ENCODE results near the gene RHEB.

Gene RHEB

DNA sequence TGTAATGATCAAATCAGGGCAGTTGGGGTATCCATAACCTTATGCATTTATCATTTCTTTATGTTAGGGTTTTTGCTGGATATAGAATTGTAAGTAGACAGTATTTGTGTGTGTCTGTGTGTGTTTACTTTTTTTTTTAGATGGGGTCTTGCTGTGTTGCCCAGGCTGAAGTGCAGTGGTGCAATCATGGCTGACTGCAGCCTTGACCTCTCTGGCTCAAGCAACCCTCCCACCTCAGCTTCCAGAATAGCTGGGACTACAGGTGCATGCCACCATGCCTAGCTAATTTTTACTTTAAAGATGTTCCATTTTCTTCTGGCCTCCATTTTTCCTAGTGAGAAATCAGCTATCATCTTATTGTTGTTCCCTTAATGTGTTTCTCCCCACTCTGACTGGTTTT is 10.1 kb upstream of the RHEB start:
- no peak for DNase-seq (ENCODE audit: low read depth in 2 of 2)

DNA sequence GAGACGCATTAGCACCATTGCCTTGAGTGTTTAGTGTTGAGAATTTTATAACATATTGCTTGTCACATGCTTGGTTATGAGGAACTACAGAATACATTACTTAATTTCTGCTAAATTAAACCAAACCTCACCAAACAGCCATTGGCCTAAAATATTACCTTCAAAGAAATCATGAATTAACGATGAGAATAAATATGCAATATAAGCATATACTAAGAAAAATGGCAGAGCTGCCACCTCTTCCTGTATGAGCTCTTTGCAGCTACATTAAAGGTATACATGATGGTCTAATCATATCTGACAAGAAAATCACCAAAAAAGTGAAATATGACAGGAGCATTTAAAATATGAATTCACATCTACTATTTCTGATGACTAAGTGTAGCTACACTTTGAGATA is 5.2 kb upstream of the RHEB start:
- DNase-seq (ENCODE audit: low read depth in 2 of 2) = no peak

DNA sequence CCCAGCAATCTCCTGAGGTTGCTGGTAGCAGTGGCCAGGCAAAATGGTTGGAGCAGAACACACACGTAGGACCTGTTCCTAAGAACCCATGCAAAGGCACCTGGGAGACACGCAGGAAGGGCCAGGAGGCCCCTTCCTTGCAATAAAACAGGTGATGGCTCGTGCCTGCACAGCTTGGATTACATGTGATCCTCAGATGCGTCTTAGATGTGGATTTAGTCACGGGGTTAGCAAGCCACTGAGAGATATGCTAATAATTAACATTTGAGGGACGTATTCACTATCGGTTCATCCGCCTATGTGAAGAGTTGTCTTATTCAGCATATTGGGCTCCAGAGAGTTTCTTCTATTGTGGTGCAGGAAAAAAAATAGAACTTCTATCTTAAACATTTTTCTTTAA is 4.6 kb upstream of the RHEB start:
- DNase-seq (ENCODE audit: low read depth in 2 of 2) = no peak

DNA sequence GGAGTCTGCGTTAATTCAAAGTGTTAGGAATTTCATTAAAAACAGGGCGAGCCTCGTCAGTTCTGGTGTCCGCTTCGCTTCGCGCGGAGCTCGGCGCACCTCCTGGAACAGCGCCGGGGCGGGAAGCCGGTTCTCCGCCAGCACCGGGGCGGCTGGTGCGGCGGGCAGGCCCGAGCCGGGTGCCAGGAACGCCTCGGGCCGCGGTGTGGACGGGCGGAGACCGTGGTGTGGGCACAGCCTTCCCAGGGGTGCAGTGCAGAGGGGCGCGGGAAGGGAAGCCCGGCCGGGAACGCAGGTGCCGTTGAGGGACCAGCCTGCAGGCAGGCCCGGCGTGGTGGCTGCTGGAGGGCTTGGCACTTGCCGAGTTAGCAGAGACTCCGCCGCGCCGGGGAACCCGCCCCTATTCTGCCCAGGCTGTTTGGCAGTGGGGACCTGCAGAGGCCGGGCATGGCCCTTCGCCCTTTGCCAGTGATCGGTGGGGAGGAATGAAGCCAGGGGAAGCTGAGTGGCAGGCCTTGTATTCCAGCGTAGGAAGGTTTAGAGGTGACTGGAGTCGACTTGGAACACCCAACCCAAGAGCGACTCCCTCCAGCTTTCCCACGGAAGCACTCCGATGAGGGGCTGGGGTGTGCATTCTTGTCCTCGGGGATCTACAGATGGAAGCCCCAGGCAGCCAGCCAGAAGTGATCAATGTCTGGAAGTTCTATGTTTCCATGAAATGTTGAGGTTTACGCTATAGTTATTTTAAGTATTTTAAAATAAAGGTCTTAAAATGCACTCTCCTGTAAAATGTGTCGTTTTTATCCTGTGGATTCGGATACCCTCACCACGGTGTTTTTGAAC is 945 bp upstream of the RHEB start:
- peak; percentile 19 to 21 for DNase-seq (ENCODE audit: low read depth in 2 of 2)

DNA sequence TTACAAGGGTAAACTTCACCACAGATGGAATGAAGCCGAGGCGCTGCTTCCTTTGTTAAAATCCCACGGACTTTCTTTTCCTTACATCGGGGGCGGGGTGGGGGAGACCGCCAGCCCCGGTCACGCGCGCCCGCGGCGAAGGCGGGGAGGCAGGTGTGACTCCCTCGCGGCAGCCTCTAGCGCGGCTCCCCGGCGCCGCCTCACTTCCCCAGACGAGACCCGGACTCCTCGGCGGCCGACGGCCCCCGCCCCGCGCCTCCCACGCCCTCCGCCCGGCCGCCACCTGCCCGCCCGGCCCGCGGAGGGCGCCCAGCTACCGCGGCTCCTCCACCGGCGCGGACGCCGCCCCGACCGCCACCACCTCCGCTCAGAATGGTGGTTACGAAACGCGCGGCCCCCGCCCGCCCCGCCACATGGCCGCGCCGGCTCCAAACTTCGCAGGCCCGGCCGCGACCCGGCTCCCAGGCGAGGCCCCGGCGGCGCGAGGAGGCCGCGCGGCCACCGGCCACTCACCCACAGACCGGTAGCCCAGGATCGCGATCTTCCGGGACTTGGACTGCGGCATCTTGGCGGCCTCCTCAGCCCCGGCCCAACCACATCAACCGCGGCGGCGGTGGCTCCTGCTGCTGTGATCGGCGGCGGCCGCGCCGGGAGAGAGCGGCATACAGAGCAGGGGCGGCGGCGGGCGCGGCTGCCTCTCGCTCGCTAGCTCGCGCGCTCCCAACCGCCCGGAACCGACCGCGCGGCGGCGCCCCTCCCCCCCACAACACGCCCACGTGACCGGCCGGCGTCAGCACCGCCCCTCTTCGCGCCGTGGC is 539 bp downstream of the RHEB start:
- DNase-seq (ENCODE audit: low read depth in 2 of 2) = peak; percentile 30 to 40

DNA sequence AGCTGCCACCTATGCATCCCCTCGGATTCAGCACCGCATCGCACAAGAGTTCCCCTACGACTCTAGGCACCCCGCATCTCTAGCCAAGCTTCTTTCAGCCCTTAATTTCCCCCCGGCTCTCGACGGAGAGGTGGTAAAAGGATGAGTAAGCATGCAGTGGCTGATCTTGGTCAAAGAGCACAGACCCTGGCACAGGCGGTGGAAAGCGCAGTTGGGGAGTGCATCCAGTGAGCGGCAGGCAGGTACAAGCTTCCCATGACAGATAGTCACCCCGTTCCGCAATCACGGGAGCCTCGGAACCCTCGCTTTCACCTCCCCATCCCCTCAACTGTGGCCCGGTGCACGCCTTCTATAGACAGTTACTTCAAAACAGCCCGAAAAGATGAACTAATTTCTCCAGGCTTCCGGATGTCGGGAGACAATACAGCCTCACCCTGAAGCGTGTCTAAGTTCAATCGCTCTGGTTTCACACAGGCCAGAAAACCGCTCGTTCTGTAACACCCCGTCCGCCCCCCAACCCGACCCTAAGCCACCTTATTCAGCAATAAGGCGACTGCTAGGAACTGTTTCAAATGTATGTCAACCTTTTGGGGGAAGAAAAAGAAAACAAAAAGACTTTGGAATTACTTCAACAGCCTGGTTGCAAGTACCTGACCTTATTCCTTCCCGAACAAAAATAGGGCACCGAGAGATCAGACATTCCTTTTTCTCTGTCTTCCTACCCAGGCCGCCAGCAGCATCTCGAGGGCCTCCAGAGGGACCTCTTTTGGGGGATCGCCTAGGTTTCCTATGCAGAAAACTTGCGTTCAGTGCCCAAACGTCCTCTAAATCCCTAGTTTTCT is 1.4 kb downstream of the RHEB start:
- peak; percentile 45 to 60 for DNase-seq (ENCODE audit: low read depth in 2 of 2)

DNA sequence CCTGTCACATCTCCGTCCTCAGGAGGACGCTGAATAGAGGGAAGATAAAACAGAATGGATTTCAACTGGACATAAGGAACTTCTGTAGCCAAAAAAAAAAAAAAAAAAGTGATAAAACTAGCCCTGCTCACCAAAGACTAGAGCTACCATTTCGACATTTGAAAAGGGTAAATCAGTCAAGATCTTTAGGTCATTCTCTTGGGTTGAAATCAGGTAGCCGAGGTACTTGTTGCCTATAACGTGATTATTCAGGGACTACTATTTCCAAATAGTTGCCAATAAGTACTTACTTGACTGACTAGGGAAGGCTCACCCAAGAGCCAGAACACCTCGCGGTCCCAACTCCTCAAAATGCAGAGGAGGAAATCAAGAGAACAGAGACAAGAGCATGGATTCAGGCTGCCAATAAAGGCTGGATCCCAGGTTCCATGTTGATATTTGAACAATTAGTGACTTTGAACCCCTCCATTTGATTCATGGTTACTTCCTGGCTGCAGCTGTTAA is 2.0 kb downstream of the RHEB start:
- DNase-seq (ENCODE audit: low read depth in 2 of 2) = no peak

DNA sequence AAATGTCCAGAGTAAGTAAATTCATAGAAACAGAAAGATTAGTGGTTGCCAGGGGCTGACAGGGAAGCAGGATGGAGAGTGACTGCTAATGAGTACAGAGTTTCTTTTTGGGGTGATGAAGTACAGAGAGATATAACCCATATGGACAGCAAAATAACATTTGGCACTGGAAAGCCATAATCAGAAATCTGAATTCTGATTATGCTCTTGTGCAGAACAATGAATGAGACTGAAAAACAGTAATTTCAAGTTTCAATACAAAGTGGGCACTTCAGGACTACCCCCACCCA is 4.5 kb downstream of the RHEB start:
- no peak for DNase-seq (ENCODE audit: low read depth in 2 of 2)

DNA sequence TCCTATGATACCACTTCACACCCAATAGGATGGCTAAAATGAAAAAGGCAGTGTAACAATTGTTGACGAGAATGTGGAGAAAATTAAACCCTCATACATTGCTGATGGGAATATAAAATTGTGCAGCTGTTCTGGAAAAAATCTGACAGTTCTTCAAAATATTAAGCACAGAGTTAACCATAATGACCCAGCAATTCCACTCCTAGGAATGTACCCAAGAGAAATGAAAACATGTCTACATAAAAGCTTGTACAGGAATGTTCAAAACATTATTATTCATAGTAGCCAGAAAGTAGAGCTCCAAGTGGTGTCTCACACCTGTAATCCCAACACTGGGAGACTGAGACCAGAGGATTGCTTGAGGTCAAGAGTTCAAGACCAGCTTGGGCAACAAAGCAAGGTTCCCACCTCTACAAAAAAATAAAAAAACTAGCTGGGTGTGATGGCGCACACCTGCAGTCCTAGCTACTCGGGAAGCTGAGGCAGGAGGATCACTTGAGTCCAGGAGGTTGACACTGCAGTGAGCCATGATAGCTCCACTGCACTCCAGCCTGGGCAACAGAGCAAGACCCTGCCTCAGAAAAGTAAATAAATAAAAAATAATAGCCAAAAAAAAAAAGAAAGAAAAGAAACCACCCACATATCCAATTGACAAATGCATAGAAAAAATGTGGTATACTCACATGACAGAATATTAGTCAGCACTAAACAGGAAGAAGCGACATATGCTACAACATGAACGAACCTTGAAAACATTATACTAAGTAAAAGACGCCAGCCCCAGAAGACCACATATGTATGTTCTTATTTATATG is 5.0 kb downstream of the RHEB start:
- DNase-seq (ENCODE audit: low read depth in 2 of 2) = no peak

DNA sequence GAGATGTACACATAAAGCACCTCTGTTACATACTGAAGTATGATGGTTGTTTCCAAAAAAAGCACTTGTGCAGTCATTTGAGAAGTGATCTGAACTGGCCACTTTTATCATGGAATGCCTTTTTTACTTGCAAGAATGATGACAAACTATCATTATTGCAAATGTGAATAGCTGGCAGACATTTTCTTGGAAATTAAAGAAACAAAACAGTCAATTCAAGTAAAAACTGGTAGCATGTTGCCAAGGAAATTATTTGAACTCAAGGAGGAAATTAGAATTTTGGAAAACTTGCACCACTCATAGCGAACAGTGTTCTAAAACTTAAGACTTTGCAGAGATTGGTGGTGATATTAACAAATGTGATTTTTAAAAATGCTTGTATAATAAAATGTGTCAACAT is 6.6 kb downstream of the RHEB start:
- DNase-seq (ENCODE audit: low read depth in 2 of 2) = no peak

DNA sequence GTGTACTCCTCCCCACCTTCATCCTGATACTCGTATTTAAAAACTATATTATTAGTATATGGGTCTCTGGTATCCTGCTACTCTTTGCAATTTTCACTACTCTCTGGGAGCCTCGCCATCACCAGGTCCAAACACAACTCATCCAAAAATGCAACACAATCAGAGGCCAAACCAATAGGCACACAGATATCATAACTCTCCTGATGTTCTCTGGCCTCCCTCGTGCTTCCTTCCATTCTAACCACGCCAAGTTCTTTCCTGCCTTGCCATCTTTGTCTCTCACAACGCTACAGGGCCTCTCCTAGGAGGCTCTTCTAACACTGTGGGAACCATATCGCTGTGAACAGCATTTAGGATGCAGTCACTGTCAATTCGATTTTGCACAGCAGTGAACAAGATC is 7.3 kb downstream of the RHEB start:
- no peak for DNase-seq (ENCODE audit: low read depth in 2 of 2)

DNA sequence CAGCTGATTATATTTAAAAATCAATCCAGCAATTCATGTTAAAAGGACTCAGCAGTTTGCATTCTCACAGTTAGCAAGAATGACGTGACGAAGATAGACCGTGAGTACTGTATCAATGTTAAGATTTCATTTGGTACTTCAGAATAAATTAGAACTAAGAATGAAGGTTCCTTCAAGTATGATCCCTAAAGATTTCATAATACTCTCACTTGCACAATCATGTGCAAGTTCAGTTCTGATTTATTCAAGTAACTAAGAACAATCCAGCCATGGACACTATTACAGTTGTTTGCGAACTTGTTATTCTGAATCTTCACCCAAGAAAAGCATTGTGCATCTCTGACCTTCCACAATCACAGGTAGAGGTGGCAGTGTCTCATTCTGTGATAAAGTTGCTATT is 7.7 kb downstream of the RHEB start:
- DNase-seq (ENCODE audit: low read depth in 2 of 2) = no peak

DNA sequence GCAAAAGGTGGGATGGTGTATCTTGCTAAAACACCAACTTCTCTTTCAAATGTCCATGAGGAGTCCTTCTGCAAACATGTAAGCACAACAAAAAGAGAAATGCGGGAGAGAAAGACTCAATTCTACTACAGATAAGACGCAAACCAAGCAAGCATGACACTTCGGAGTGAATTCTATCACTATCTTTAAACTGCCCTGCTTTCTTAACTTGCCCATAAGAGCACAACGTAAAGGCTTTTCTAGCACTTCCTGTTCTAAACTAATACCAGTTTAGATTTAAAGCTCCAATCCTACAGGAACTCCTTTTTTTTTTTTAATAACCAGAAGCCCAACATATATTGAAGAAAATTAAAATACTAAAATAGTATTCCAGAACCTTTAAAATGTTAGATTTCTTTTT is 8.4 kb downstream of the RHEB start:
- no peak for DNase-seq (ENCODE audit: low read depth in 2 of 2)

DNA sequence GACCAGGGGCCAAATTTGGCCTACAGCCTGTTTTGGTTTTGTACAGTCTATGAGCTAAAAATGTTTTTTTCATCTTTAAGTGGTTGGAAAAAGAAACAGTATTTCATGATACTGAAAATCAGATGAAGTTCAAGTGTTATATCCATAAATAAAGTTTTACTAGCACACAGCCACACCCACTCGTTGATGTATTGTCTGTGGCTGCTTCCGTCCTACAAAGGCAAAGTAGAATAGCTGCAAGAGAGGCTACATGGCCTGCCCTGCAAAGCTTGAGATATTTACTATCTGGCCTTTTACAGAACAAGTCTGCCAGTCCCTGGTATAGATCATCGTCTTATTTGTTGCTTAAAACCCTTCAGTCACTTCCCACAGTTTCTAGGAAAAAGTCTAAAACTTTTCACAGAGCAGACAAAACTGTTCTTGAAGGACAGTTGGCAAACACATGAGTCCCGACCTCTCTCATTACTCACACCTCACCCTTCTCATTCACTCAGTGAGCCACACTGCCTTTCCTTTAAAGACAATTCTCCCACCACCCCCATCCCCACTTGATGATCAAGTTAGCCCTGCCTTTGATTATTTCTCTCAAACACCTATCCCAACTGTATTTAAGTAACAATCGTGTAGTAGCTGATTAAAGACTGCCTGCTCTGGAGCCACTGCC is 9.9 kb downstream of the RHEB start:
- DNase-seq (ENCODE audit: low read depth in 2 of 2) = no peak

DNA sequence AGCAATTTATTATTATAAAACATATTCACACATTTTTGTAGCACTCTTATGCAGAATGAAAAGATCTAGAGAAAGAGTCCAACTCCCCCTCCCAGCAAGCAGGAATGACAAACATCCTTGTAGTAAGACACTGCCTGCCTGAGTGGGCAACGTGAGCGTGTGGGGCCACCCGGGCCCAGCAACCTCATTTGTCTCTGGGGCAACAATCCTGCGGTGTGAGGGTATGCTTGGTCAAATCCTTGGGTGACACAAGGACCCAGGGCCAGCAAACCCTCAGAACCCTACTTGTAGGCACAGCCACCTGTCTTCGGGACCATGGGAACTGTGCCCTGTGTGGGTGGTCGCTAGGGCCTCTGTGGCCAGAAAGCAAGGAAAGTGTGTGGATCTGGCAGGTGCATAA is 10.7 kb downstream of the RHEB start:
- DNase-seq (ENCODE audit: low read depth in 2 of 2) = no peak

DNA sequence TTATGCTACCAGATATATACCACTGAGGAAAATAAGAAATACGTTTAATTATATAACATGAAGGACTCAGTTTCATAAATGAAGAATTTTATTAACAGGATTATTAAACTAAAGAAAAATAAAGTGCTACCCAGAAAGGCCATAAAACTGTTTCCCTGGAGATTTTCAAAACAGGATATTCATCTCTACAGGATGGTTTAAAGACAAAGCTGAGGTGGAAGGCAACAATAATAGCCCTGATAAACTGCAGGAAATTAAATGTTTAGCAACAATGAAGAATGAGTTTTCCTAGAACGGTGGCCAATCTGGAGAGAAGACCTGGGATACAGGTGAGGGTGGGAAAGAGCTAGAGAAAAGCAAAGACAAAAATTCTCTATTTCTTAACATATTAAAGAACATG is 11.9 kb downstream of the RHEB start:
- DNase-seq (ENCODE audit: low read depth in 2 of 2) = no peak

DNA sequence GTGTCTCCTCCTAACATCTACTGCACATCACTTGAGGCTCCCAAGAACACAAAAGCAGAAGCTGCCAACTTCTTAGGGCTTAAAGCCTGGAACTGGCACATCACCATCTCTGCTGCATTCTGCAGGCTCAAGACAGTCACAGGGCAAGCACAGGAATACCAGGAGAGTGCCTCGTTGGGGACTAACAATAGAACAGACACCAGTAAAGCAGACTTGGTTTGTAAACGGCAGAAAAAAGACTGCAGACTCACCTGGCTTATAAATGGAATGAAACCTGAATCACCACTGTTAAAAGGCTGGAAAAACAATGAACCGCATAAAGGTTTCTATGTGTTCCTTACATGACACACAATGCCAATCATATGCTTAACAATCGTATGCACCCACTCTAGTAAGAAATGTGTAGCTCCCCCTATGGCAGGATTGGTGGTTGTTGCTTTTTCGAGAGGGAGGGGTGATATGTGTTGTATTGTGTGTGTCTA is 12.8 kb downstream of the RHEB start:
- DNase-seq (ENCODE audit: low read depth in 2 of 2) = no peak

DNA sequence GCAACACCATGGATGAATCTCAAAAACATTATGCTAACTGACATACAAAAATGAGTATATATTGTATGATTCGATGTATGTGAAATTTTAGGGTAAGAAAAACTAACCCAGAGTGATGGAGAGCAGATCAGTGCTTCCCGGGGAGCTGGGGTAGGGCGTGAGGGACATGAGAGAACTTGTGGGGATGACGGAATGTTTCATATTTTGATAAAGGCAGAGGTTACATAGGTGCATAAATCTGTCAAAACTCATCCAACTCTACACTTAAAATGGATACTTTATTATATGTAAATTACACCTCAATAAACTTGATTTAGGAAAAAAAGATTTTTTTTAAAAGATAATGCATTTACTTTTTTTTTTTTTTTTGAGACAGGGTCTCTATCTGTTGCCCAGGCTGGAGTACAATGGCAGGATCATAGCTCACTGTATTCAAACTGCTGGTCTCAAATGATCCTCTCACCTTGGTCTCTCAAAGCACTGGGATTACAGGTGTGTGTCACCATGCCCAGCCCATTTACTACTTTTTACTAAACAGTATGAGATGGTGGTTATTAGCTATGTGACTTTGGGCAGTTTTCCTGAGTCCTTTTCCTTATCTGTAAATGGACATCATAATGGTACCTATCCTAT is 13.7 kb downstream of the RHEB start:
- DNase-seq (ENCODE audit: low read depth in 2 of 2) = no peak

DNA sequence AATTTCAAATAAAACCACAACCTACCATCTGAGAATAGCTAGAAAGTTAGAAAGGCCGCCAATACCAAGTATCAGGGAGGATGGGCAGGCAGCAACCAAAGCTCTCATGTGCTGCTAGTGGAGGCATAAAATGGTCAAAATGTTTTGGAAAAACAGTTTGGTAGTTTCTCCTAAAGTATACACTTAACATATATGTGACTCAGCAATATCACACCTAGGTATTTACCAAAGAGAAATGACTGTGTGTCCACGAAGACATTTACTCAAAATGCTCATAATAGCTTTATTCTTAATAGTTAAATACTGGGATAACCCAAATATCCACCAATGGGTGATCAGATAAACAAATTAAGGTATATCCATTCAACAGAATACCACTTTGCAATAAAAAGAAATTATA is 14.3 kb downstream of the RHEB start:
- DNase-seq (ENCODE audit: low read depth in 2 of 2) = no peak

DNA sequence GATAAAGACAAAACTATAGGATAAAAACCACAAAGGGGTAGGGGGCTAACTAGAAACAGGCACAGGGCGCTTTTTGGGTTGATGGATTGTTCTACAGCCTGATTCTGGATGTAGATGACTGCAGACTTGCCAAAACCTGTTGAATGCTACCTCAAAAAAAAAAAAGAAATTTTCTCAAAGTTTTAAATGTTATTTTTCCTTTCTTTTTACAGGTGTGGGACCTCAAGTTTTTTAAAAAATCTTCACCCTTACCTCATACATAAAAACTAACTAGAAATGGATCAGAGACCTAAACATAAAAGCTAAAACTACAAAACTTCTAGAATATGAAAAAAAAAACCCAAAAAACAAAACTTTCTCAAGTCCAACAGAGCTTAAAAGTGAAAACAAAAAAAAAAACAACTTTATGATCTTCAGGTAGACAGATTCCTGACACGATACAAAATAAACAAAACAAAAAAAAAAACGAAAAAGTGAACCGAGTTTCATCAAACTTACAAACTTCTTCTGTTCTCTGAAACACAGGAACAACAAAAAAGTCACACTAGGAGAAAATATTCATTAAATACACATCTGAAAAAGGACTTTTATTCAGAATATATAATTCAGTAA is 14.9 kb downstream of the RHEB start:
- DNase-seq (ENCODE audit: low read depth in 2 of 2) = no peak
